NCI-H1417 treated with DMSO at 0.1 percent for 48 hours (cell line): ENCODE measurements around the gene C6orf47.

Source experiments
- DNase-seq: peaks from one replicate; lab custom pipeline; 2025; lab: John Stamatoyannopoulos, UW

Gene C6orf47

DNA sequence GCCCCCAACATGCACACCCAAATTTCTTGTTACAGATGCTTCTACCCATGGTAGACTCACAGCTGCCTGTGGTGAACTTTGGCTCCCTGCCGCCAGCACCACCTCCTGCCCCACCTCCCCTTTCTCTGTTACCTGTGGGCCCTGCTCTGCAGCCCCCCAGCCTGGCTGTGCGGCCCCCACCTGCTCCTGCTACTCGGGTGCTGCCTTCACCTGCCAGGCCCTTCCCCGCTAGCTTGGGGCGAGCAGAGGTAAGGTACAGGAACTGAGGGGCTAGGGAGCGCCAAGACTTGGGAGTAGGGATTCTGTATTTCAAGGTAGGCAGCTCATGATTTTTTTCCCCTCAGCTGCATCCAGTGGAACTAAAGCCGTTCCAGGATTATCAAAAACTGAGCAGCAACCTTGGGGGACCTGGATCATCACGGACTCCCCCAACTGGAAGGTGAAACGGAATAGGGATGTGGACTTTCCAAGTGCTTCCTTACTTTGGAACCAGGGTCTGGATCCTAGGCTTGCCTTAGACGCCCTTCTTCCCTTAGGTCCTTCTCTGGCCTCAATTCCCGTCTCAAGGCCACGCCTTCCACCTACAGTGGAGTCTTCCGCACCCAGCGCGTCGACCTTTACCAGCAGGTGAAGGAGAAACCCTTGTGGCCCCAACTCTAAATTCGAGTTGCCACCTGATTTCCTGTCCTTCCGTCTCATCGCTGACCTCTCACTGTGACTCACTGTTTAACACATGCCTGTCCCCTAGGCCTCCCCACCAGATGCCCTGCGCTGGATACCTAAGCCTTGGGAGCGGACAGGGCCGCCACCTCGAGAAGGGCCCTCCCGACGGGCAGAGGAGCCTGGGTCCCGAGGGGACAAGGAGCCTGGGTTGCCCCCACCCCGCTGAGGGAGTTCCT is 23.6 kb downstream of the C6orf47 start:
- DNase-seq: no peak

DNA sequence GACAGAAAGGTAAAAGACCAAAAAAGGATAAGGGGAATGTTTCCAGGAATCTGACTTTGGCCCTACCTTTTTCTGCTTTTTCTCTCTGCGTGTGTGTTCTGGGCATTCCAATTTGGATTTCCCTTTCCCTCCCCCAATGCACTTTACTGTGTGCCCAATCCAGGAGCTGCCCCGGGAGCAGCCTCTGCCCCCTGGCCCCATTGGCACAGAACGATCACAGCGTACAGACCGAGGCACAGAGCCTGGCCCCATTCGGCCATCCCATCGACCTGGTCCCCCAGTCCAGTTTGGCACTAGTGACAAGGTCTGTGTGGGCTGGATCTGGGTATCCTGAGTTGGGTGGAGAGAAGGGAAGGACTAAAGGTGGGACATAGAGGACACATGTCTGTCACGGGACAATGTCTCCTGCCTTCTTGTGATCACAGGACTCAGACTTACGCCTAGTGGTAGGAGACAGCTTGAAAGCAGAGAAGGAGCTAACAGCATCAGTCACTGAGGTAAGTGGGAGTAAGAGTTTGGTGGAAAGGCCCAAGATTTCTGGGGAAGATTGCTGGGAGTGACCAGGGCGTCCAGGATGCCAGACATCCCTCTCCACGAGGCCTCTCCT is 25.5 kb downstream of the C6orf47 start:
- no peak for DNase-seq

DNA sequence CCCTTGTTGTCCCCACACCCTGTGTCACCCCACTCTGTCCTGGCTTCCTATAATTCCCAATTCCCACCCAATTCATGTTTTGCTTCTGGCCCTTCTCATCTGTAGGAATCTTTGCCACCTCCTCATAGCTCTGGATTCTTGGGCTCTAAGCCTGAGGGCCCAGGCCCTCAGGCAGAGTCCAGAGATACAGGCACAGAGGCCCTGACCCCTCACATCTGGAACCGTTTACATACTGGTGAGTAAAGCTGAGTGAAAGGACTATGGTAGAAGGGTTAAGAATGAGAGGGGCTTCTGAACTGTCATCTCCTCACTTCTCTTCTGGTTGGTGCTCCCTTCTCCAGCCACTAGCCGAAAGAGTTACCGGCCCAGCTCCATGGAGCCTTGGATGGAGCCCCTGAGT is 26.4 kb downstream of the C6orf47 start:
- no peak for DNase-seq

DNA sequence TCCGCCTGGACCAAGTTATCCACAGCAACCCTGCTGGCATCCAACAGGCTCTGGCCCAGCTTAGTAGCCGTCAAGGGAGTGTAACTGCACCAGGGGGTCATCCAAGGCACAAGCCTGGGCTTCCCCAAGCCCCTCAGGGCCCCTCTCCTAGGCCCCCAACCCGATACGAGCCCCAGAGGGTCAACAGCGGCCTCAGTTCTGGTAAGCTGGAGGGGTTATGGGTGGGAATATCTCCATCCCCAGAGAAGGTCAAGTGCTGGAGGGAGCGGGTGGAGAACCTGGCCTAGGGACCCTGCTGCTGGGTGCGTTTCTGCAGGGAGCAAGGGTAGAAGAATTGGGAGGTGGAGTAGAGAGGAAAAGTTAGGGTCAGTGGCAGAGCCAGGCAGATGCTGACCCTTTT is 27.1 kb downstream of the C6orf47 start:
- DNase-seq: no peak

DNA sequence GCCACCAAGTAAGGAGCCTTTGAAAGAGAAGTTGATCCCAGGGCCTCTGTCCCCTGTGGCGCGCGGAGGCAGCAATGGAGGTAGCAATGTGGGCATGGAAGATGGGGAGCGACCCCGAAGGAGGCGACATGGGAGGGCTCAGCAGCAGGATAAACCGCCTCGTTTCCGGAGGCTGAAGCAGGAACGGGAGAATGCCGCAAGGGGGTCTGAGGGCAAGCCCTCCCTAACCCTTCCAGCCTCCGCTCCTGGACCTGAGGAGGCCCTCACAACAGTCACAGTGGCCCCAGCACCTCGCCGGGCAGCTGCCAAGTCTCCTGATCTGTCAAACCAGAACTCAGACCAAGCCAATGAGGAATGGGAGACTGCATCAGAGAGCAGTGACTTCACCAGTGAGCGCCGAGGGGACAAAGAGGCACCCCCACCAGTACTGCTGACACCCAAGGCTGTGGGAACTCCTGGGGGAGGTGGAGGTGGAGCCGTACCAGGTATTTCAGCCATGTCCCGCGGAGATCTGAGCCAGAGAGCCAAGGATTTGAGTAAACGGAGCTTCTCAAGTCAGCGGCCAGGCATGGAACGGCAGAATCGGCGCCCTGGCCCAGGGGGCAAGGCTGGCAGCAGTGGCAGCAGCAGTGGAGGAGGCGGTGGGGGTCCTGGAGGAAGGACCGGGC is 28.2 kb downstream of the C6orf47 start:
- no peak for DNase-seq

DNA sequence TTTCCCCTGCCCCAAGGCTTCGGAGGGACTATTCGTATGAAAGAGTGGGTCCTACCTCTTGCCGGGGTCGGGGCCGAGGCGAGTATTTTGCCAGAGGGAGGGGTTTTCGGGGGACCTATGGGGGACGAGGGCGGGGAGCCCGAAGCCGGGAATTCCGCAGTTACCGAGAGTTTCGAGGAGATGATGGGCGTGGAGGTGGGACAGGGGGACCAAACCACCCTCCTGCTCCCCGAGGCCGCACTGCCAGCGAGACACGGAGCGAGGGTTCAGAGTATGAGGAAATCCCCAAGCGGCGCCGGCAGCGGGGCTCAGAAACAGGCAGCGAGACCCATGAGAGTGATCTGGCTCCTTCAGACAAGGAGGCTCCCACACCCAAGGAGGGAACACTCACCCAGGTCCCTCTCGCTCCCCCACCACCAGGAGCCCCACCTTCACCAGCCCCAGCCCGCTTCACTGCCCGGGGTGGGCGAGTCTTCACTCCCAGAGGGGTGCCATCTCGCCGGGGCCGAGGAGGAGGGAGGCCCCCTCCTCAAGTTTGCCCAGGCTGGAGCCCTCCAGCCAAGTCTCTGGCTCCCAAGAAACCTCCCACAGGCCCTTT is 28.8 kb downstream of the C6orf47 start:
- DNase-seq: no peak

DNA sequence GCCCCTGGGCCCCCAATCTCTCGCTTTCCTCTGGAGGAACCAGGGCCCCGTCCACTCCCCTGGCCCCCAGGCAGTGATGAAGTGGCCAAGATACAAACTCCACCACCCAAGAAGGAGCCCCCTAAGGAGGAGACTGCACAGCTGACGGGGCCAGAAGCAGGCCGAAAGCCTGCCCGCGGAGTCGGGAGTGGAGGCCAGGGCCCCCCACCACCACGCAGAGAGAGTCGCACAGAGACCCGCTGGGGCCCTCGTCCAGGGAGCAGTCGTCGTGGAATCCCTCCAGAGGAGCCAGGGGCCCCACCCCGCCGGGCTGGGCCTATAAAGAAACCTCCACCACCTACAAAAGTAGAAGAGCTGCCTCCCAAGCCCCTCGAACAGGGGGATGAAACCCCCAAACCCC is 29.4 kb downstream of the C6orf47 start:
- DNase-seq: no peak

DNA sequence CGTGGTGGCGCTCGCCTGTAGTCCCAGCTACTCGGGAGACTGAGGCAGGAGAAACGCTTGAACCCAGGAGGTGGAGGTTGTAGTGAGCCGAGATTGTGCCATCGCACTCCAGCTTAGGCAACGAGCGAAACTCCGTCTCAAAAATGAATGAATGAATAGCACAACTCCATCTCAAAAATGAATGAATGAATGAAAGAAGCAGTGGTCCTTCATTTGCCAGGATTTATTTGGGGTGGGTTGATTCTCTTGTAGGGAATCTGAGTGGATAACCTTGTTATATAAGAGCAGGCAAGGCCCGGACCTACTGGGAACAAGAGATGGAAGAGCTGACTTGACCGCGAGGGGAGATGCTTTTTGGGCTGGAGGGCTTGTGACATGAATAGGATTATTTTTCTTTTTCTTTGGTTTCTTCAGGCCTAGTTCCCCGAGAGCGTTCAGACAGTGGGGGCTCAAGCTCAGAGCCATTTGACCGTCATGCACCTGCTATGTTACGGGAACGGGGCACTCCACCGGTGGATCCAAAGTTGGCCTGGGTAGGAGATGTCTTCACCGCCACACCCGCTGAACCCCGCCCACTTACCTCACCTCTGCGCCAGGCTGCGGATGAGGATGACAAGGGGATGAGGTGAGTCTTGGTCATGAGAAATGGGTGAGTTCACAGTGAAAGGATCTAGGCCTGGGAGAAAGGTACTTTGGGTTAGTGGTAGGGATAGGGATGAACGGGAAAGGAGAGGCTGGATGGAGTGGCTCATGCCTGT is 30.2 kb downstream of the C6orf47 start:
- no peak for DNase-seq

DNA sequence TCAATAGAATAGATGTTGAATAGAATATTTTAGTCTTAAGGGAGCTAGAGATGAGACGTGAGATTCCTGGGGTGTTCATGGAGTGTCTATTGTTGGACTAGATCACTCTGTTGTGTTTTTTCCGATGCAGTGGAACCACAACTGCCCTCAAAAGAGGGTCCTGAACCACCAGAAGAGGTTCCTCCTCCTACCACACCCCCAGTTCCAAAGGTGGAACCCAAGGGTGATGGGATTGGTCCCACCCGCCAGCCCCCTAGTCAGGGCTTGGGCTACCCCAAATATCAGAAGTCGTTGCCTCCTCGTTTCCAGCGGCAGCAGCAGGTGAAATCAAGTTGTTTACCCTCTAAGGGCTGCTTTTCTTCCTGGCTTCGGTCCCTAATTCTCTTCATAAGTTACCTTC is 31.6 kb downstream of the C6orf47 start:
- no peak for DNase-seq

DNA sequence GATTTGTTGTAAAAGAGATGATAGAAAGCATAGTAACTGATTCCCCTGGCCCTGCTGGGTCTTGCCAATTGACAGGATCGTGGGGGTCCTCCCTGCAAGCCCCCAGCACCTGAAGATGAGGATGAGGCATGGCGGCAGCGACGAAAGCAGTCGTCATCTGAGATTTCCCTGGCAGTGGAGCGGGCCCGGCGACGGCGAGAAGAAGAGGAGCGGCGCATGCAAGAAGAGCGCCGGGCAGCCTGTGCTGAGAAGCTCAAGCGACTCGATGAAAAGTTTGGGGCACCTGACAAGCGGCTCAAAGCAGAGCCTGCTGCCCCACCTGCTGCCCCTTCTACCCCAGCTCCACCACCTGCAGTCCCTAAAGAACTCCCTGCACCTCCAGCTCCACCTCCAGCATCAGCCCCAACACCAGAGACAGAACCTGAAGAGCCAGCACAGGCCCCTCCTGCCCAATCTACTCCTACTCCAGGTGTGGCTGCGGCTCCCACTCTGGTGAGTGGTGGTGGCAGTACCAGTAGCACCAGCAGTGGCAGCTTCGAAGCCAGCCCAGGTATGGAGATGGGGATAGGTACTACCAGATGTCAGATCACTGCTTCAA is 32.8 kb downstream of the C6orf47 start:
- DNase-seq: no peak

DNA sequence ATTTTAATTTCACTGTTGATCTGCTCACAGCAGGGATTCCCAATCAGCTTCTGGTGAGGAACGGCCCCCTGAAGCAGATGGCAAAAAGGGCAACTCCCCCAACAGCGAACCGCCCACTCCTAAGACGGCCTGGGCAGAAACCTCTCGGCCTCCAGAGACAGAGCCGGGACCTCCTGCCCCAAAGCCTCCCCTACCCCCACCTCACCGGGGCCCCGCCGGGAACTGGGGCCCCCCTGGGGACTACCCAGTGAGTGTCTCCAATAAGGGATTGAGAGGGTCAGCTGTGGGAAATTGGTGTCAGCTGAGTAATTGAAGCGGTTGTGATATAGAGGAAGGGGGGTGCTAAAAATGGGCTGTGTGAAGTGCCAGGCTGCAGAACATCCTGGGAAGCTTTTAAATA is 33.6 kb downstream of the C6orf47 start:
- DNase-seq: no peak

DNA sequence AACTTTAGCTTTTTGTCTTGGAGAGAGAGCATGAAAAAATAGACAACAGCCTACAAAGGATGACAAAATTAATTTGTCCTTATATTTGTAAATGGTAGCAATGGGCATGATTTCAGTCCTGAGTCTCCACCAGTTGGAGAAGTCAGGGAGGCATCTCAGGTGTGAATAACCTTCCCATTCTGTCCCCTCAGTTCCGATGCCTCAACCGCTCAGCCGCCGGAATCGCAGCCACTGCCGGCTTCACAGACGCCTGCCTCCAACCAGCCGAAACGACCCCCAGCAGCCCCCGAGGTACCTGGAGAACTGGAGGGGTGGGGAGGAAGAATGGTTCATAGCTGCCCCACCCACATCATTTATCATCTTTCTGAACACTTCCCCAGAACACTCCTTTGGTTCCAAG is 36.5 kb downstream of the C6orf47 start:
- no peak for DNase-seq

DNA sequence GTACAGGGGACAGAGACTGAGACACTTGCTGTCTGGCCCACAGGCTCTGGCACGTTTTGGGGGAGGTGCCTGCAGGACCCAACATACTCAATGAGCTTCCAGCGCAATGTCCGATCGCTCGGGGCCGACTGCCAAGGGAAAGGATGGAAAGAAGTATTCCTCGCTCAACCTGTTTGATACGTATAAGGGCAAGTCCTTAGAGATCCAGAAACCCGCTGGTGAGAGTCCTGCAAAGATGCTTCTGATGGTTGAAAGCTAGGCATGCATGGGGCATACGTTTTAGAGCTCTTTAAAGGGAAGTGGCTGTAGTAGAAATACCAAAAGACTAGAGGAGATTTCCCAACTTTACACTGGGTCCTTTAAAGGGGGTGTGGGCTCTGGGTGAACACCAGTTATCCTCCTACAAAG is 37.9 kb downstream of the C6orf47 start:
- DNase-seq: no peak

DNA sequence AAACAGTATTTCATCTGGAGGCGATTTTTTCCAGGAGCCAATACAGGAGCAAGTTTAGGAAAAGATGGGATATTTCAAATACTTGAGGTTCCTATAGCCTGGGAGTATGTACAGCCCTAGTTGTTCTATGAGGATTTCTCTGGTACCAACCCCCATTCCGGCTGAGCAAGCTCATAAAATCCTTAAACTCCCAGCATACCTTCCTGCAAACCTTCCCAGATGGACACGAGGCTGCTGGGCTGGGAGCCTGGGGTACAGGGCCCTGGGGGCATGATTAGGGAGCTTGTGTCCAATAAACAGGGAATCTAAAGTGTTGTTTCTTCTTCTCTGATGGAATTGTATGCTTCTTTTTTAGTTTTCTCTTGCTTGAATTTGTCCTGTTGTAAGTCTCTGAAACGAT is 38.6 kb downstream of the C6orf47 start:
- no peak for DNase-seq

DNA sequence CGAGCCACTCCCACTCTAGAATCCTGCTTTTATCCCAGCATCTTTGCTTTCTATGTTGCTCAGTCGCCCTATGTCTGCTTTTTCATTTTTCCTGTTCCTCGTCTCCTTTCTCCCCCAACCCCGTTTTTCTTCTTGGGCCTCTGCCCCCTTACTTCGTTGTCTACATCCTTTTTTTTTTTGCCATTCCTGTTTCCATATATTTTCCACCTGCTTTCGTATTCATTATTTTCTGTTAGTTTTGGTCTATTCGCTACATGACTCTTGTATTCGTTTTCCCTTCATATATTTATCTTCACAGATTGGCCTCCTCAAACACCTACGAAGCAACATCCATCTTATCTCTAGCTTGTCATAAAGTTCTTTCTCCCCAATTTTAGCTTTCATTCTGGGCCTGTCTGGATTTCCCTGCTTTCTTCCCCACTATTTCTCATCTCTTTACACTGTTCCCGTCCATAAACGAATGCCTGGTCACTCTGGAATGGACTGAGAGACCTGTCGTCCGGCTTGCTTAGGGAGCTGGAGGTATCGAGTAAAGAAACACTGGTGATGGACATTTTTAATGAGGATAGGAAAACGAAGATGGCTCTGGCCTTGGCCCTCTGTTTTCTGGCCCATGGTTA is 39.1 kb downstream of the C6orf47 start:
- DNase-seq: no peak

DNA sequence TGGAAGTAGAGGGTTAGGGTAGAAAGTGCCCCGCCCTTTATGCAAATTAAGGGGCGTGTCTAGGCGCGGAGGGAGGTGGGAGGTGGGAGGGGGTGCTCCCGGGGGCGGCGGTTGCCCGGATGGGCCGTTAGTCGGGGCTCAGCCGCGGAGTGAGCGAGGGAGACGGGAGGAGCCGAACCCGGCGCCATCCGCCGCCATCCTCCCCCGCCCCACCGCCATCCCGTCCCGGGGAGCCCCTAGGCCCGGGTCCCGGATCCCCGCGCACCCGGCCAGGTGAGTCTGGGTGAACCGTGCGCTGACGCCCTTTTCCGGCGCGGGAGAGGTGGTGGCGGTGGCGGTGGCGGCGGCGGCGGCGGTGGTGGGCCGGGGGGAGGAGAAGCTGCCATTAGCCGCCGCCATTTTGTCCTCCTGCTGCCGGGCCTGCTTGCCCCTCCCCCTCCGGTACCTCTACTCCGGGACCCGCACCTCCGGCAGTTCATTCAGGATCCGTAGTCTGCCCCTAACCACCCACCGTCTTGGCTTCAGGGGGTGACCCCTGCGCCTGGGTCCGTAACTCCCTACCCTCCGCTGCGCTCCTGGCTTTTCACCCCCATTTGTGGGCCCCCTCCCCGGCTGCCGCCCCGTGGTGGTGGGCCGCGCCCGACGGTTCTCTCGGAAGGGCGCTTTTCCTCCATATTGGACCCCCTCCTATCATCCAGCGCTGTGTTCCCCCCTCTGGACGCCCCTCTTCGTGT is 39.8 kb downstream of the C6orf47 start, which contains the start of gene PRRC2A:
TSS of gene PRRC2A (plus strand) at position 130 of the 734 bp plus-strand sequence. CDS start 2,075 bp downstream, outside the sequence.
- no peak for DNase-seq

DNA sequence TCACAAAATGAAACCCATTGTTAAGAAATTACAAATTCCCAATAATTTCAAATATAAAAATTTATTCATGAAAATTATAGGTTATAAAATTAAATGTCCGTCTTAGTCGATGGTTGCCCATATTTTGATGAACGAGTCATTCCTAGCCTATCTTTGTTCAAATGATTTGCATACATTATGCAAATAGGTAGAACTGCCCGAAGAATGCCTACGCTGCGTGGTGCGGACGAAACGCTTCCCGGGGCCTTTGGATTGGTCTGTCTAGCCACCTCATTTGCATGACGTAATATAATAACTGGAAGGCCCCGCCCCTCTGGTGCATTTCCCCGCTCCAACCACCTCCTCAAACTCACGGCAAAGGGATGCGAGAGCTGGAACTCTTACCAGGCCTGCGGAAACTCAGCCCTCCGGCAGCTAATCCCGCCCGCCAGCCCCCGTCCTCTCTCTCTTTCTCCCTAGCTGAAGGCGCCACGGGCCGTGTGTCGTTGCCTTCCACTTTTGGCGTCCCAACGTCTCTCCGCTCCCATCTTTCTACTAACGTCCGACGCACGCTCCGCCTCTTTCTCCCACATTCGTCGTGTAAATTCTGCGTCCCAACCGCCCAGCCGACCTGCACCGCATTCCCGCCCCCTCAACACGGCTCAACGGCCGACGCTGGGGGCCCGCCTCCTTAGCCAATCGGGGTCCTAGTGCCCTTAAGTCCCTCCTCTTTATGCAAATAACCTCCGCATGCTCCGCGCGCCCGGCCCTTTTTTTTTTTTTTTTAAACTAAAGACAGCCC is 40.6 kb downstream of the C6orf47 start:
- peak; percentile 95 for DNase-seq

DNA sequence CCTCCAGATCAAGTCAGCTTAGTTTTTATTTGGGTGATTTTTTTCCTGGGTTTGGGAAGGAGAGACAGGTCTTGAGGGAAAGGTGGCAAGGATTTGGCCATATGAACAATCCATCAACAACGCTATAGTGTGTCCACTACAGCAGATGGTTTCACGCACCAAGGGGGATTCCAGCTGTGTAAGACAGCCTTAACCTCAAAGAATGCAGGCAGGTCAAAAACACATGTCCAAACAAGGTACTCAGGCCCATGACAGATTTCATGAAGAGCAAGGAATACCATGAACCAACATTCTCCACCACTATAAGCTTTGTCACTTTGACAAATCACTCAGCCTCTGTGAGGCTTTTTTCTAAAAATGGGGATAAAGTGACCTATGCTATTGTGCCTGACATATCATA is 43.6 kb downstream of the C6orf47 start:
- DNase-seq: no peak

DNA sequence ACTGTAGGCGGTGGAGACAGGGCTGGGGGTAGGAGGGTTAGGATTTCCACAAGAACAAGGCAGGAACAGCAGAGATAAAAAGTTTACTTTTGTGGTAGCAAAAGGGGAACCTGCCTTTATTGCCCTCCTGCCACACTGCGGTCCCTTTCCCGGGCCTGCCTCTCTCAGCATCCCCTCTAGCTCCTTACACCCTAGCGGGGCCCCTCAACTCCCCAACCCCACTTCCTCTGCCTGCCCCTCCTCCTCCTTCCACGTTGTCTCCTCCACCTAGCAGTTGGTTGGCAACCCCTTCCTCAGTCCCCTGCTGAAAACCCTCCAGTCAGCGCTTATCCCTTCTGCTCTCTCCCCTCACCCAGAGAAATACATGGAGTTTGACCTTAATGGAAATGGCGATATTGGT is 44.8 kb downstream of the C6orf47 start:
- DNase-seq: no peak
